ENCODE results near the gene PLK2. TPM values are rescaled to one million over a fixed set of nuclear protein-coding genes. Genes with fewer than 3 reads are reported as not detected.

The PLK2 gene
- total and polyA plus RNA-seq, 9 of the 15 experiments (the other 6 are each of a cell fraction or from before 2014, with no cell fraction given) = 0.58 TPM; not detected in 8

- 0% methylated on average over 3 of the region's 3 CpGs for WGBS (ENCODE audit: insufficient coverage, low coverage, missing lambda C conversion rate)
- FAIRE-seq (no peak), ATAC-seq (no peak), DNase-seq (ENCODE audit: extremely low read depth in 1 of 4, low spot score in 3 of 4) (no peak)
- Histone ChIP-seq H3K27ac (ENCODE audit: extremely low read depth, low read depth, low read length) (no peak overlapping the region), H3K9me1 (ENCODE audit: control insufficient read depth, insufficient read depth, low read length) (no peaks in the 10 kb centered on the region), H3K36me3 (ENCODE audit: control insufficient read depth, insufficient read depth, low read length) (no peaks in the 10 kb centered on the region), H3K4me2 (ENCODE audit: insufficient read depth, low read length) (no peak overlapping the region), H4K20me1 (replicated peaks; ENCODE audit: control insufficient read depth, insufficient read depth, low read length) (no peaks in the 10 kb centered on the region), H2AFZ (ENCODE audit: low read depth, low read length) (no peak overlapping the region), H3K27me3 (ENCODE audit: control insufficient read depth in 2 of 2, insufficient read depth in 2 of 2, low read length in 2 of 2) (no peaks in the 10 kb centered on the region), H3K4me3 (no peak overlapping the region), H3K79me2 (ENCODE audit: control insufficient read depth, insufficient read depth, low read length) (no peaks in the 10 kb centered on the region), H3K4me1 (replicated peaks in 1 of 2; ENCODE audit: control insufficient read depth in 2 of 2, insufficient read depth in 2 of 2, low read length in 2 of 2) (no peaks in the 10 kb centered on the region), H3K9me3 (replicated peaks; ENCODE audit: control insufficient read depth, insufficient read depth, low read depth, low read length) (no peaks in the 10 kb centered on the region; the same call in 1 of the 2 replicates), H3K9ac (ENCODE audit: insufficient read depth in 1 of 2, low read depth in 2 of 2, low read length in 2 of 2) (no peak overlapping the region)
- in situ Hi-C loops (cut with MboI) (no loop called here), intact Hi-C loops (cut with micrococcal nuclease) (no loop called here)
- TF ChIP-seq E2F1 (CRISPR knock-in tag; IDR thresholded peaks at IDR 0.05) (no peak), CBX1 (IDR thresholded peaks at IDR 0.05; ENCODE audit: low read depth) (no peak), ZNF518B (CRISPR knock-in tag; IDR thresholded peaks at IDR 0.05) (no peak), SMAD4 (CRISPR knock-in tag; conservative IDR thresholded peaks at IDR 0.05) (no peak), HDAC3 (IDR thresholded peaks at IDR 0.05; ENCODE audit: borderline replicate concordance, partially characterized antibody) (no peak), ZBTB33 (CRISPR knock-in tag; IDR thresholded peaks at IDR 0.05) (no peak), ZNF347 (CRISPR knock-in tag; IDR thresholded peaks at IDR 0.05; ENCODE audit: low read depth) (no peak)
- ChIA-PET POLR2A (no interaction called here), CTCF (ENCODE audit: low intra/inter-chr PET ratio) (no interaction called here)
- no TSS peak for BruUV-seq (replicated peaks)
Measured at GRCh38 chr5:58404734-58405133, 55.2 kb downstream of the PLK2 start.
